Naive thymus-derived CD4-positive, alpha-beta T cell (primary cell): ENCODE results near the gene IL2RG. TPM values are rescaled to one million over a fixed set of nuclear protein-coding genes. Genes with fewer than 3 reads are reported as not detected.

Experiments used
- ATAC-seq: fragments of 150-1000 bp; cut with Tn5 transposase; 2 replicates; pipeline ENCODE4 v1.10.0; 2021; ENCODE audit warnings: mild to moderate bottlenecking, moderate library complexity
- CTCF ChIA-PET: fragments of 350-600 bp; sonication (Branson Sonifier 250); formaldehyde crosslinking; loops from one replicate; lab custom pipeline; 2021; ENCODE audit warnings: antibody characterized with exemption; lab: Charles Lee
- POLR2A ChIA-PET: fragments of 350-600 bp; sonication (Branson Sonifier 250); formaldehyde crosslinking; loops from one replicate; lab custom pipeline; 2021; ENCODE audit warnings: antibody characterized with exemption, inconsistent platforms; lab: Charles Lee
- DNase-seq, 9 donors: peaks; one replicate each; pipeline versions ENCODE4 v3.0.0 to v3.0.0-alpha.2; 2020 to 2022; ENCODE audit warnings: mixed read lengths in 1 of 9
- H3K27ac ChIP-seq: one replicate; pipeline ENCODE4 v1.7.0; 2013; ENCODE audit warnings: mild to moderate bottlenecking, low read depth, low read length, moderate library complexity
- H3K27me3 ChIP-seq, 2 donors: one replicate each; pipeline ENCODE4 v1.7.0; 2013; ENCODE audit warnings: low read length in 2 of 2, mild to moderate bottlenecking in 2 of 2, moderate library complexity in 2 of 2; ENCODE audit not compliant: control insufficient read depth in 2 of 2, insufficient read depth in 2 of 2
- H3K36me3 ChIP-seq, 3 experiments: 1 replicate in 2 of 3; 2 replicates in 1 of 3; pipeline ENCODE4 v1.7.0; 2013; ENCODE audit warnings: low read length in 3 of 3, mild to moderate bottlenecking in 3 of 3, moderate library complexity in 1 of 3; ENCODE audit not compliant: insufficient read depth in 3 of 3, control insufficient read depth in 2 of 3
- H3K4me1 ChIP-seq, 2 donors: one replicate each; pipeline ENCODE4 v1.7.0; 2013; ENCODE audit warnings: low read length in 2 of 2, mild to moderate bottlenecking in 2 of 2, moderate library complexity in 1 of 2; ENCODE audit not compliant: control insufficient read depth in 2 of 2, insufficient read depth in 2 of 2
- H3K4me3 ChIP-seq: 2 replicates; pipeline ENCODE4 v1.7.0; 2013; ENCODE audit warnings: mild to moderate bottlenecking, low read length
- H3K9me3 ChIP-seq, 3 experiments: 1 replicate in 2 of 3; 2 replicates in 1 of 3; pipeline ENCODE4 v1.7.0; 2013; ENCODE audit warnings: low read length in 3 of 3; ENCODE audit not compliant: control insufficient read depth in 2 of 3
- H3K27ac Mint-ChIP-seq, 9 donors: one replicate each; pipeline ENCODE4 v1.8.0; 2020 to 2022; ENCODE audit warnings: mixed read lengths in 9 of 9, mild to moderate bottlenecking in 8 of 9, moderate library complexity in 5 of 9, inconsistent platforms in 2 of 9
- H3K27me3 Mint-ChIP-seq, 5 donors: one replicate each; pipeline ENCODE4 v1.8.0; 2021 to 2022; ENCODE audit warnings: mixed read lengths in 5 of 5, mild to moderate bottlenecking in 1 of 5
- H3K36me3 Mint-ChIP-seq, 5 donors: one replicate each; pipeline ENCODE4 v1.8.0; 2020 to 2022; ENCODE audit warnings: mixed read lengths in 5 of 5, mild to moderate bottlenecking in 3 of 5, inconsistent platforms in 1 of 5
- H3K4me1 Mint-ChIP-seq, 7 donors: one replicate each; pipeline ENCODE4 v1.8.0; 2020 to 2022; ENCODE audit warnings: mixed read lengths in 7 of 7, mild to moderate bottlenecking in 3 of 7, inconsistent platforms in 1 of 7
- H3K4me3 Mint-ChIP-seq, 10 donors: one replicate each; pipeline ENCODE4 v1.8.0; 2020 to 2022; ENCODE audit warnings: mild to moderate bottlenecking in 10 of 10, mixed read lengths in 10 of 10, moderate library complexity in 6 of 10, inconsistent platforms in 2 of 10
- H3K9me3 Mint-ChIP-seq, 11 donors: one replicate each; pipeline ENCODE4 v1.8.0; 2020 to 2022; ENCODE audit warnings: mixed read lengths in 11 of 11, mild to moderate bottlenecking in 4 of 11, inconsistent platforms in 1 of 11, moderate library complexity in 1 of 11
- intact Hi-C, 2 donors: fragments of 100-400 bp; cut with micrococcal nuclease; formaldehyde crosslinking; loops; one replicate each; pipeline ENCODE4 v1.15.1; 2023
- polyA plus RNA-seq, 2 donors: library from polyadenylated mRNA; unstranded; fragments of 300-500 nt; fragmentation: Illumina TruSeq; gene quantifications; one replicate each; pipeline ENCODE4 v1.2.3, GENCODE V29; 2021
- total RNA-seq, 6 experiments: library from RNA in 5 of 6; stranded (reverse) in 5 of 6; gene quantifications; 1 replicate in 5 of 6; 2 replicates in 1 of 6; pipeline ENCODE4 v1.2.3 and lab custom pipeline; 2021 to 2026

The IL2RG gene
- total and polyA plus RNA-seq, 7 experiments from 2014 or later = 228 to 1,015 (median 330) TPM

DNA sequence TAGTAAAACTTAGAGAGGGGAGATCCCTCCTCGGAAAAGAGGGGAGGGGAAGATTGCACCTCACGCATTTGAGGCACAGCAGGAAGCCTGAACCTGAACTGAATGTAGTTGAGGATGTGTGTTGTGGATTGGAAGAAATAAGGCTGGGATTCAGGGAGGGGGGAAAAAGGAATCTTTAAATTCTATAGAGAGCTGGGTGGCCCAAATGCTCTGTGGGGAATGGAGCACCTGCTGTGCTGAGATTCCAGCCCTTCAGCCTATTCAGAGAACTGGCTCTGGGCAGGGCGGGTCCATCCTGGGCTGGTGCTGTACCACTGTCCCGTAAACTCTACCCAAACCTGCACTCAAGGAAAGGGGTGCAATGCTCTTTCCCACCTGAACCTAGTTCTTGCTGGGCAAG lies 11.6 kb downstream of the IL2RG start:
- ChIA-PET CTCF (interaction anchor here (0.9 to 4.9 kb wide), 12 partner anchors 8 to 80 kb away, joined by 3 to 59 read pairs (median 4); partner anchors contain the start of genes IL2RG and MED12), POLR2A (interaction anchor here (0.6 to 8.5 kb wide), 9 partner anchors 9 to 79 kb away, joined by 3 to 125 read pairs (median 4); partner anchors contain the start of genes IL2RG, MED12 and SNX12)
- peaks cover 0 to 5% (median 0%) of the 10 kb centered on the region in 11 donors for H3K9me3 Mint-ChIP-seq
- H3K27ac Mint-ChIP-seq = peak overlapping the region; percentile 18 to 83 (median 76)
- ATAC-seq (no peak), DNase-seq (no peak)
- H3K36me3 Mint-ChIP-seq = peaks cover 0 to 11% (median 0%) of the 10 kb centered on the region in 5 donors
- peaks cover 0 to 2% (median 0%) of the 10 kb centered on the region in 5 donors for H3K27me3 Mint-ChIP-seq
- Histone ChIP-seq H3K9me3 (no peaks in the 10 kb centered on the region), H3K4me1 (peaks cover 44 to 59% of the 10 kb centered on the region in 2 donors), H3K4me3 (no peak overlapping the region), H3K27ac (peak overlapping the region; percentile 23), H3K27me3 (no peaks in the 10 kb centered on the region), H3K36me3 (no peaks in the 10 kb centered on the region)
- peaks cover 30 to 82% (median 64%) of the 10 kb centered on the region in 7 donors for H3K4me1 Mint-ChIP-seq
- intact Hi-C loops = loop anchor here in 1 of 2 donors (2.0 kb wide), 1 partner anchor 267 kb away; the partner anchor contains the start of gene TAF1
- peak overlapping the region in 8 of 10 donors; percentile 1 to 61 (median 34) for H3K4me3 Mint-ChIP-seq

DNA sequence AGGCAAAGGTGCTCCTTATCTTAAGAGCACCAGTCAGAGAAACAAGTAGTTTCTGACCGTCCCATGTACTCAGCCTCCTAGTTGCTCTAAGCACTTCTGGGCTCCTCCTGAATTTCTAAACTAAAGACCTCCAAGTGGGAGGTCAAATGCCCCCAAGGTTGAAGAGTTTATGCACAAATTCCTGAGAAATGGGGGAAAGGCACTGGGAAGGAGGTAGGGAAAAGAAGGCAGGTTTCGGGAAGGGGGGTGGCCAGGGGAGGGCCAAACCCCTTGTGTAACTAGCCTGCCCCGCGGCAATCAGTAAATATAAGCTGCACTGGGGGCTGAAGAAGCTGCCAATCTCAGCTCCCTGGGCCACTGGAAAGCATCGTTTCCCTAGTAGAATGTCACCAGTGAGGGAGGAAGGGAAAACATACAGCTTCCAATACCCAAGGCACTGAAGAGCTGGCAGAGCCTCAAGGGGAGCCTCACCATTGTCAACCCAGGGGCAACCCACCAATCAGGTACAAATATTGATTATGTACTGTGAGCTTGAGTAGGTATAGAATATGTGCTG lies 12.3 kb downstream of the IL2RG start:
- H3K4me1 Mint-ChIP-seq = peaks cover 23 to 75% (median 57%) of the 10 kb centered on the region in 7 donors
- H3K36me3 ChIP-seq = no peaks in the 10 kb centered on the region
- H3K27me3 ChIP-seq = no peaks in the 10 kb centered on the region
- DNase-seq = no peak
- H3K4me1 ChIP-seq = peaks cover 37 to 54% of the 10 kb centered on the region in 2 donors
- H3K9me3 ChIP-seq = no peaks in the 10 kb centered on the region
- H3K9me3 Mint-ChIP-seq = peaks cover 0 to 5% (median 0%) of the 10 kb centered on the region in 11 donors
- POLR2A ChIA-PET = interaction anchor here (0.6 to 8.5 kb wide), 9 partner anchors 9 to 80 kb away, joined by 3 to 125 read pairs (median 4); partner anchors contain the start of genes IL2RG, MED12 and SNX12
- peak overlapping the region in 8 of 9 donors; percentile 32 to 83 (median 76) for H3K27ac Mint-ChIP-seq
- CTCF ChIA-PET = interaction anchor here (0.9 to 4.9 kb wide), 10 partner anchors 9 to 80 kb away, joined by 3 to 59 read pairs (median 4); partner anchors contain the start of genes IL2RG and MED12
- intact Hi-C loops = loop anchor here (1.0 to 2.0 kb wide), 6 partner anchors 7 to 268 kb away; partner anchors contain the start of genes IL2RG (in 2 of the 2), CXorf65 (in 1 of the 2), MED12 (in 1 of the 2) and TAF1 (in 1 of the 2)
- H3K27ac ChIP-seq = peak overlapping the region; percentile 23
- H3K27me3 Mint-ChIP-seq = peaks cover 0 to 2% (median 0%) of the 10 kb centered on the region in 5 donors
- H3K4me3 ChIP-seq = no peak overlapping the region
- ATAC-seq = no peak
- H3K36me3 Mint-ChIP-seq = peaks cover 0 to 4% (median 0%) of the 10 kb centered on the region in 5 donors
- H3K4me3 Mint-ChIP-seq = peak overlapping the region in 8 of 10 donors; percentile 1 to 75 (median 34)

DNA sequence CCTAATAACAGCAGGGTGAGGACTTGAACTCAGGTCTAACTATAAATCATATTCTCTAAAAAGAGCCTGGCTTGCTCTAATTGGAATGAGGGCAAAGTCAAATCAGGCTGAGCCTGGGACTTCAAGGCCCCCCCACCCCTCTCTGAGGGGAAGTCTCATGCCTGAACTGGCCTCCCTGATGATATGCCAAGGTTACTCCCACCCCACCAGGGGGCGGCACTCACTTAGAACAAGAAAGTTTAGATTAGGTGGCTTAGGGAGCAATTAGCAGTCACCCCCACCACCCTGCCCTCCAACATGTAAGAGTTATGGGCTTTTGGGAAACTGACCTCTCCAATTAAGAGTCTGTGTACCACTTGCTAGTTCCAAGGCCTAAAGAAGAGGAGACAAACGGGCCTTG lies 13.1 kb downstream of the IL2RG start:
- Mint-ChIP-seq H3K4me1 (peaks cover 19 to 67% (median 54%) of the 10 kb centered on the region in 7 donors), H3K4me3 (peak overlapping the region; percentile 41 to 75 (median 63)), H3K9me3 (peaks cover 0 to 5% (median 0%) of the 10 kb centered on the region in 11 donors), H3K27me3 (peaks cover 0 to 6% (median 0%) of the 10 kb centered on the region in 5 donors), H3K27ac (peak overlapping the region in 8 of 9 donors; percentile 9 to 89 (median 82)), H3K36me3 (no peaks in the 10 kb centered on the region)
- no peaks in the 10 kb centered on the region for H3K9me3 ChIP-seq
- intact Hi-C loops = loop anchor here (1.0 to 2.0 kb wide), 6 partner anchors 8 to 268 kb away; partner anchors contain the start of genes IL2RG (in 2 of the 2), CXorf65 (in 1 of the 2), MED12 (in 1 of the 2) and TAF1 (in 1 of the 2)
- no peaks in the 10 kb centered on the region for H3K36me3 ChIP-seq
- H3K4me3 ChIP-seq = no peak overlapping the region
- ChIA-PET POLR2A (interaction anchor here (1.1 to 2.8 kb wide), 4 partner anchors 14 to 83 kb away, joined by 6 to 14 read pairs (median 8); partner anchors contain the start of genes IL2RG and MED12), CTCF (interaction anchor here (0.9 to 2.8 kb wide), 2 partner anchors 20 to 32 kb away, joined by 3 to 21 read pairs; partner anchors contain the start of gene MED12)
- DNase-seq = peak; percentile 52 to 82 (median 77)
- no peaks in the 10 kb centered on the region for H3K27me3 ChIP-seq
- ATAC-seq = peak; percentile 70
- H3K4me1 ChIP-seq = peaks cover 31 to 47% of the 10 kb centered on the region in 2 donors
- peak overlapping the region; percentile 23 for H3K27ac ChIP-seq

DNA sequence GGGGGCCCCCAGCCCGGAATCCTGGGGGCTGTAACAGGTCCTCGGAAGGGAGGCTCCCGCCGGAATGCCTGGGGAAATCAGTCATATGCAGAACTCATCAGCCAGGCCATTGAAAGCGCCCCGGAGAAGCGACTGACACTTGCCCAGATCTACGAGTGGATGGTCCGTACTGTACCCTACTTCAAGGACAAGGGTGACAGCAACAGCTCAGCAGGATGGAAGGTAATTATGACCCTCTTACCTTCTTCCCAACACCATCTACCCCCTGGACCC lies 14.7 kb downstream of the IL2RG start:
- POLR2A ChIA-PET = interaction anchor here (1.0 to 2.8 kb wide), 7 partner anchors 9 to 269 kb away, joined by 4 to 14 read pairs (median 6); partner anchors contain the start of genes CXorf65, IL2RG, MED12 and SNX12
- Histone ChIP-seq H3K27ac (peak overlapping the region; percentile 85), H3K36me3 (no peaks in the 10 kb centered on the region), H3K9me3 (no peaks in the 10 kb centered on the region), H3K4me3 (peak overlapping the region; percentile 70), H3K27me3 (no peaks in the 10 kb centered on the region), H3K4me1 (peaks cover 24 to 33% of the 10 kb centered on the region in 2 donors)
- H3K4me1 Mint-ChIP-seq = peaks cover 18 to 51% (median 44%) of the 10 kb centered on the region in 7 donors
- H3K9me3 Mint-ChIP-seq = peaks cover 0 to 5% (median 0%) of the 10 kb centered on the region in 11 donors
- H3K4me3 Mint-ChIP-seq = peak overlapping the region; percentile 90 to 100 (median 96)
- intact Hi-C loops = loop anchor here (1.0 to 2.0 kb wide), 6 partner anchors 86 to 270 kb away; partner anchors contain the start of genes NONO (in 1 of the 2), TAF1 (in 1 of the 2) and ZMYM3 (in 1 of the 2)
- CTCF ChIA-PET = interaction anchor here (2.8 kb wide), 1 partner anchor 33 kb away, joined by 21 read pairs; no protein-coding TSS in a partner anchor
- peaks cover 0 to 6% (median 0%) of the 10 kb centered on the region in 5 donors for H3K27me3 Mint-ChIP-seq
- peak overlapping the region in 5 of 9 donors; percentile 41 to 95 (median 91) for H3K27ac Mint-ChIP-seq
- H3K36me3 Mint-ChIP-seq = no peaks in the 10 kb centered on the region
- ATAC-seq (no peak), DNase-seq (no peak)

DNA sequence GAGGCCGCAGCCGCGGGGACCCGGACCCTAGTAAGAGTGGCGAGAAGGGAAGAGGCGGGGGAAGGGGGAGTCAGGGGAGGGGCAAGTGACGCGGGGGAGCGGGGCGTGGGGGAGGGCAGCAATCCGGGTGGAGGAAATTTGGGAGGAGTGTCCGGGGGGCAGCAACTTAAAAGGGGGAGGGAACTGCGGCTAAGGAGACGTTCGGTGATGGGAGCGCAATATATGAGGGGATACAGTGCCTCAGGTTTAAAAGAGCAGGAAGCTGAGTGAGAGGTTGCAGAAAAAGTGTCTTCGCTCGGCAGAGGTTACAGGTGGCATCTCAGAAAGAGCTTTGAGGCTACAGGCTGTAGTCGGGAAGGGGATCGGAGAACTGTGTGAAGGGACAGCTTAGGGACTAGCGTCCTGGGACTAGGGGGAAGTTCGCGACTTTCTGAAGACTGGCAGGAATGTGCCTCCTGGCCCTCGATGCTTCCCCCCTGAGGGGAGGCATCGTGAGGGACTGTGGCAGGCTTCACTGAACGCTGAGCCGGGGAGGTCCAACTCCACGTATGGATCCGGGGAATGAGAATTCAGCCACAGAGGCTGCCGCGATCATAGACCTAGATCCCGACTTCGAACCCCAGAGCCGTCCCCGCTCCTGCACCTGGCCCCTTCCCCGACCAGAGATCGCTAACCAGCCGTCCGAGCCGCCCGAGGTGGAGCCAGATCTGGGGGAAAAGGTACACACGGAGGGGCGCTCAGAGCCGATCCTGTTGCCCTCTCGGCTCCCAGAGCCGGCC lies 15.2 kb downstream of the IL2RG start:
- H3K27me3 Mint-ChIP-seq = peaks cover 0 to 6% (median 0%) of the 10 kb centered on the region in 5 donors
- CTCF ChIA-PET = interaction anchor here (2.8 kb wide), 1 partner anchor 34 kb away, joined by 21 read pairs; no protein-coding TSS in a partner anchor
- peaks cover 0 to 5% (median 0%) of the 10 kb centered on the region in 11 donors for H3K9me3 Mint-ChIP-seq
- ATAC-seq (peak; percentile 57), DNase-seq (peak in 3 of 9 donors; percentile 56 to 73 (median 65))
- Histone ChIP-seq H3K36me3 (no peaks in the 10 kb centered on the region), H3K27me3 (no peaks in the 10 kb centered on the region), H3K27ac (peak overlapping the region; percentile 85), H3K4me3 (peak overlapping the region; percentile 70), H3K4me1 (peaks cover 20 to 28% of the 10 kb centered on the region in 2 donors), H3K9me3 (no peaks in the 10 kb centered on the region)
- H3K36me3 Mint-ChIP-seq = no peaks in the 10 kb centered on the region
- H3K27ac Mint-ChIP-seq = peak overlapping the region; percentile 91 to 97 (median 95)
- intact Hi-C loops = loop anchor here (1.0 to 2.0 kb wide), 7 partner anchors 28 to 271 kb away; partner anchors contain the start of genes NONO (in 2 of the 2), SNX12 (in 2 of the 2), TAF1 (in 1 of the 2) and ZMYM3 (in 1 of the 2)
- peaks cover 13 to 46% (median 39%) of the 10 kb centered on the region in 7 donors for H3K4me1 Mint-ChIP-seq
- peak overlapping the region; percentile 90 to 100 (median 96) for H3K4me3 Mint-ChIP-seq
- POLR2A ChIA-PET = interaction anchor here (0.9 to 2.8 kb wide), 8 partner anchors 10 to 270 kb away, joined by 4 to 14 read pairs (median 6); partner anchors contain the start of genes CXorf65, IL2RG, MED12 and SNX12
